NCI-H2227 treated with DMSO at 0.1 percent for 48 hours (cell line): ENCODE measurements around the gene ANKRD60.

Source experiments
- DNase-seq: peaks from one replicate; lab custom pipeline; 2025; lab: John Stamatoyannopoulos, UW

ANKRD60 gene

DNA sequence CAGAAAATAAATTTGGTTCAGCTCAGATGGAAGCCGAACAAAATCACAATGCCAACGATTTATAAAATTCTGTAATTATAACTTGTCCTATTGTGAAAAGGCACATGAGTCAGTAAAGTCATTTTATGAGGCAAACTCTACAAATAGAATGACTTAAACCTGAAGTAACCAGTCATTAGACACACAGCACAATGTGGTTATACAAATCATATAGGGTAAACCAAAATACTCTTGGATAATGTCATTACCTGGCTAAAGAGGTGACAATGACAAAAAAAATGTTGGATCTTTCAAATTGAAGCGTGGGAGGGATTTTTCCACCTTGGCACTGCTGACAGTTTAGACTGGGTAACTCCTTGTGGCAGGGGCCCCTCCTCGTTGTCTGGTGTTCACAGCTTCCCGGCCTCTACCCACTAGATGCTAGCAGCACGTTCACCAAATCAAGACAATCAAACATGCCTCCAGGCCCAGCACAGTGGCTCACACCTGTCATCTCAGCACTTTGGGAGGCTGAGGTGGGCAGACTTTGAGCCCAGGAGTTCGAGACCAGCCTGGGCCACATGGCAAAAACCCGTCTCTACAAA is 5.0 kb downstream of the ANKRD60 start:
- no peak for DNase-seq

DNA sequence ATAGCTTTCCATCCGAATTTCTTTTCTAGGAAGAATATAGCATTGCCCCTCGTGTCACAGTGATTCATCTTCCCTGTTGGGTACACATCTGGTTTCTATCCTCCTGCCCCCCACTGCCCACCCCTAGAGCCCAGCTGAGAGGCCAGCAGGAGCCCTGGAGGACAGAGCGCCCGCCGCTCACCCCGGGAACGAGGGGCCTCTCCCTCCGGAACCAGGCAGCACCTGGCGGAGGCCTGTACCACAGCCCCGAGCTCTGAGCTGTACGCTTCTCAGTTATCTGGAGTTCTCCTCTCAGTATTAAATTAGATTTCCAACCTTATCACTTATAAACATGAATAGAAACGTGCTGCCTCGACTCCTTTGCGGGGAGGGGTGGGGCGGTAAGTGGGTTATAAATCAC is 6.0 kb downstream of the ANKRD60 start:
- DNase-seq = no peak

DNA sequence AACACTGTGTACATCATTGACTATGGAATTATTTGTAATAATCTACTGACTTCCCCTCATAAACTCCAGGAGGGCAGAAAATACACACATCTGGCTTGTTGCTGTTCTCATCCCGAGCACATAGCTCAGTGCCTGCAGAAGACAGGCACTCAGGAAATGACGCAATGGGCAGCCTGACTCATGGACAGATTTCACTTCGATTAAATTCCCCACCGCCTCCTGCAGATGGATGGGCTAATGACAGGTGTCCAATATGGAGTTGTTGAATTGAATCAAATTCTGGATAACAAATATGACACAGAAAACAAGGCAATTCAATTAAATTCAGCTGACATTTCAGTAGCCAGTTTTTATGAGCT is 9.1 kb downstream of the ANKRD60 start:
- DNase-seq = no peak

DNA sequence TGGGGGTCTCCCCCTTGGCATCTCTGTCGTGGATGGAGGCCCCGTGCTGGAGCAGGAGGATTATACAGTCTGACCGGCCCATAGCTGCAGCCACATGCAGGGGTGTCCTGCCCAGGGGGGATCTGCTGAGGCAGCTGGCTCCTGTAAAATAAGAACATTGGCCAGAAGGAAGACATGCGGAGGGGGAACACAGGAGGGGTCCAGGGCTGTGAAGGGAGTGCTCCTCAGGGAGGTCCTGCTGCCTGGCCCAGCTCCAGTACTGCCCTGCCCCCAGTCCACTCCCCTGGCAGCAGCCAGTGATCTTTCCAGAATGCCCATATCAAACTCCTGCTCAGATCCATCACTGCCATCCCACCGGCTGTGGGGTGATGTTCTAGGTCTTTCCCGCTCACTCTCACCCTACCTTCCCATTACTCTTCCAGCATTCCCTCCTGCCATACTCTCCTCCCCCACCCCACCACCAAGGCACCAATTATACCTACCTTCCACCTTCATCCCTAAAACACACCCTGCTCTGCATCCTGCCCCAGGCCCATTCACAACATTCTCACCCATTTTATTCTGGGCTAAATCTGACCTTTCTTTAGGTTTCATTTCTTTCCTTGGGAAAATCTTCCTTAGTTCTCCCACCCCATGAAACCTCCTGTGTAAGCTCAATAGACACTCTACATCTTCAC is 9.7 kb downstream of the ANKRD60 start:
- no peak for DNase-seq

DNA sequence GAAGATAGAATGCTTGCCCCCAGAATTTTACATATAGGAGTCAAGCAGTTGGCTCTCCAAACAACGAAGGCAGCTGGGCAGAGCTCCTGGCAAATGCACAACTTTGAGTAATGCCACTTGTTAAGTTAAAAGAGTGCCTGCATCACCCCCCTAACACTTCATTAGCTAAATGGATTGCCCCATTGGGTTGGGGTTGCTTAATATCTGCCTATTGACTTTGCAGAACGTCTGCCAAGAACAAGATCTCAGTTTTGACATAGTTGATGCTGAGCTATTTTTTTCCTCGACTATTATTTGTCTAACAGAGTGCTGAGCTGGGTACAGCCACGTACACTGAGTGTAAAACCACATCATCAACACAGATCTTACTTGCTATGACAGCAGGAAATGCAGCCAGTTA is 12.1 kb downstream of the ANKRD60 start:
- no peak for DNase-seq

DNA sequence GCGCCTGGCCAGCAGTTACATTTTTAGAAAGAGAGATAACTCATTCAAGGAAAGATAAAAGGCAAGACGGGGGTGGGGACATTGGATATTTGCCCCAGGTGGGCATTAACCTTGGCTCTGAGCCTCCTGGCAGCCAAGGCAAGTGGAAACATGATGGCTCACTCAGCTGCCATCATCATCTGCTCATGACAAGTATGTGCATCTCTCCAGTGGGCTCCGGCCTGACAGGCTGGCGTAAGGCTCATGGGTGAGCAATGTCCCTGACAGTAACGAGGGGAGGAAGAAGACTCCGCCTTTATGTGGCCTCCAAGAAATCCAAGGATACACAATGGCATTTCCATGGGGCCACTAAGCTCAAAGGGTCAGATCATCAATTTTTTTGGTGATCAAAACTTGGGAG is 13.3 kb downstream of the ANKRD60 start:
- no peak for DNase-seq

DNA sequence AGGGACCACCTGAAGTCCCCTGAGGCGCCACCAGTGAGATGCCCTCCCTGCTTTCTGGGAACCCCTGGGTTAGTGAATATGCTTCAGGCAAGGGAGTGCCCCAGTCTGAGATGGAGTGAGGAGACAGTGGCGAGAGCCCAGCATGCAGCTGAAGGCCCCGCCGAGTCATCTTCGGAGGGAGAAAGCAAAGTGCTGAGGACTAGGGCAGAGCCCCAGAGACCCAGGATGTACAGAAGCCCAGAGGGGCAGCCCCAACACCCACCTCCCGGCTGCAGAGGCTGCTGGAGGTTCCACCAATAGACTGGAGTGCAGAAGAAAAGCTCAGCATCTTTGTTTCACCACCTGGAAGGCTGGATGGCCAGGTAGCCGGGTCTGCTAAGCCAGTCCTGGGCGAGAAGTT is 14.1 kb downstream of the ANKRD60 start:
- no peak for DNase-seq

DNA sequence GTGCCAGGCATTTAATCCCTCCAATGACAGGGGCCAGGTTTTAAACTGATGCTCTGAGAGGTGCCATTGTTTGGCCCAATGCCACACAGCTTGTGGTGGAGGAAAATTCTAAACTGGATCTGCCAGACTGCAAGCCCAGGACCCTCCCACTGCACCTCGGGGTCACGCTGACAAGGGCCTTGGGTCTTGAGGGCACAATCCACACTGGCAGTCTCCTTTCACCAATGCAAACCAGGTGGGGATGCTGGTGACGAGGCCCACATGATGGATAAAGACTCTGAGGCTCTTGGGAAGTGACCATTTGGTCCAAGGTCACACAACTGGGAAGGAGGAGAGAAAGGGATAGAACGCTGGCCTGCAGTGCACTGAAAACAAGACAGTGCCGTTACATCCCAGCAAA is 14.7 kb downstream of the ANKRD60 start:
- DNase-seq = no peak

DNA sequence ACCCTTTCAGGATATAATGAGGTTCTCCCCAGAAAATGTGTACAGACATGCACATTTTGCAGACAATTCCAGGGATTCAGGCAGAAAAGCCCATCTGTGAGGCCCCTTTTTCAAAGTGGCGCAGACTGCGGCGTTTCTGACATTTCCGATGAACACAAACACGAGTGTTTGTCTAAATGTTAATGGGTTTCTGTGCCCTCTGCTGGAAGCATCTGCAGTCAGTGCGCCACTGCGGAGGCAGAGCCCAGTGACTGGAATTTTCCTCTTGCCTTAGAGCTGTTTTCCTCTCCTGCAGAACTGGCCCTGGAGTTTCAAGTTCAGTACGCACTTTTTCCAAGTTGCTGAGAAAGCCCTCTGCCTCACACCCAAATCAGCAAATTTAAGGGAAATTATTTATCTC is 15.3 kb downstream of the ANKRD60 start:
- peak; percentile 28 for DNase-seq

DNA sequence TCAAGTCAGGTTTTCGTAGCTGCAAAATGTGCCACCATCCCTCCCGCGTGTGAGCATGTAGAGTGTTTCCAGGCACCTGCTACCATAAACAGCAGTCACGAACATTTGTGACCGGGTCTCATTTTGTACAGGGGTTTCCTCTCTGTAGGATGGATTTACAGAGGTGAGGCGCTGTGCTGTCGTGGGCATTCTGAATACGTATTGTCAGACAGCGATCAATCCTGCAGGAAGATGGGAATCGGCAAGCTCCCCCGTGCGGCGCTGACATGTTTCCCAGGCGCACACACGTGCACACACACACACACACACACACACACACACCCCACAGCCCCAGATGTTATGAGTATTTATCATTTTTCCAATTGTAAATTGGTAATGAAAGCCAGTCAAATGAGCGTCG is 15.8 kb downstream of the ANKRD60 start:
- DNase-seq = peak; percentile 24

DNA sequence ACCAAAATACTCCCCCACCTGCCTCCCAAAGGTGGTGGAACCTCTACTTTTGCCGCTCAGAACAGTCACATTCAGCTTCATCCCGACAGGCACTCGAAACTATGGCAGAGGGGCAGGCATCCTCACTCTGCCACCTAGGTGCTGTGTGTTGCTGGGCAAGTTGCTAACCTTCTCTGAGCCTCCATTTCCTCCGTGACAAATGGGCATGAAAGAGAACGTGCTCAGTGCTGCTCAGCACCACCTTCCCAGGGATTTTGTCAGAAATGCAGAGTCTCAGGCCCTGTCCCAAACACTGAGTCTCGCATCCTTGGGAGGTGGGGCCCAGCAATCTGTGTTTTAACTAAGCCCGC is 18.1 kb downstream of the ANKRD60 start:
- no peak for DNase-seq

DNA sequence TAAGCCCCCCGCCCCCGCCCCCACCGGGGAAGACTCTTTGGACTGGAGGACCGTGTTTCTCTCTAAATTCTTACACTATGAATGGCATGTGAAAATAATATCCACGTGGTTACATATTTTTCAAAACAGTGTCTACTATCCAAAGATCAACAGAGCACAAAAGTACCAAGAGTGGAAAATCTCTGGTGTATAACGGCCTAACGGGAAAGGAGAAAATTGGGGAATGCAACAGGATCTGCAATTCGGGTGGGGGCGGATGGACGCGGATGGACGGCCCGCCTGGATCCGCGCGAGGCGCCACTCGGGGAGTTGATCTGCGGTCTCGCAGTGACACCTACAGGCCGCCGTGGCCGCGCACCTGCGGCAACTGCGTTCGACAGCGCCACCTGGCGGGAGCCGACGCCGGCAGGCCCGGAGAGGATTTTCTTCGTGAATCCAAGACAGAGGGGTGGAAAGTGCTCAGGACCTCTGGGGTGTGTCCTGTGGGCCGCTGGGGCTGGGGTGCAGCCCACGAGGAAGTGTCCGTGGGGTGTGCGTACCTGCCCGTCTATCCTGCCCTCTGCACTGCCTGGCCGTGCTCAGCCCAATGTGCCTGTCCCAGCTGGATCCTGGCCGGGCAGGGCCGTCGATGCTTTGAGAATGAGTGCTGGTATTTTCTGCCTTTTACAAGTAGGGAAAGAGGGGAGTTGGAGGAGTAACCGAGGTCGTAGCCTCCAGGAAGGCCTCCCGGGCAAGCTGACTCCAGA is 18.6 kb downstream of the ANKRD60 start:
- peak; percentile 26 for DNase-seq

DNA sequence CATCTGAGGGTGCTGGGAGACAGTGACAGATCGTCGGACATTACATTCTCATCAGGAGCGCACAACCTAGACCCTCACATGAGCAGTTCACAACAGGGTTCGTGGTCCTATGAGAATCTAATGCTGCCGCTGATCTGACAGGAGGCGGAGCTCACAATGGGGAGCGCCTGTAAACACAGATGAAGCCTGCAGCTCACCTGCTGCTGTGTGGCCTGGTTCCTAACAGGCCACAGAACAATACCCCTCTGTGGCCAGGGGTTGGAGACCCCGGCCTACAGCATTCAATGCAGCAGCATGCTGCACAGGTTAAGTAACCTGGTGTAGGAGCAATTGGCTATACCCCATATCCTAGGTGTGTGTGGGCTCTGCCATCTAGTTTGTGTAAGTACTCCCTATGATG is 19.5 kb downstream of the ANKRD60 start:
- no peak for DNase-seq

DNA sequence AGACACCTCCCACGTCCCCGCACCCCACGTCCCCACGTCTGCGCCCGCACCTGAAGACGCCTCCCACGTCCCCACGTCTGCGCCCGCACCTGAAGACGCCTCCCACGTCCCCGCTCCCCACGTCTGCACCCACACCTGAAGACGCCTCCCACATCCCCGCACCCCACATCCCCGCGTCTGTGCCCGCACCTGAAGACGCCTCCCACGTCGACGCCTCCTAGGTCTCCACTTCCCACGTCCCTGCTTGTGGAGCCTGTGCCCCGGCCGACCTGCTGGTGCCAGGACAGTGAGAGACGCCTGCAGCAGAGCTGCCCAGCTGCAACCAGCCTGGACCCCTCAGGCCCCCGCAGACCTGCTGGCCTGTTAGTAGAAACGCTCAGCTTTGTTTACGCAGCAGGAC is 22.6 kb downstream of the ANKRD60 start:
- no peak for DNase-seq

DNA sequence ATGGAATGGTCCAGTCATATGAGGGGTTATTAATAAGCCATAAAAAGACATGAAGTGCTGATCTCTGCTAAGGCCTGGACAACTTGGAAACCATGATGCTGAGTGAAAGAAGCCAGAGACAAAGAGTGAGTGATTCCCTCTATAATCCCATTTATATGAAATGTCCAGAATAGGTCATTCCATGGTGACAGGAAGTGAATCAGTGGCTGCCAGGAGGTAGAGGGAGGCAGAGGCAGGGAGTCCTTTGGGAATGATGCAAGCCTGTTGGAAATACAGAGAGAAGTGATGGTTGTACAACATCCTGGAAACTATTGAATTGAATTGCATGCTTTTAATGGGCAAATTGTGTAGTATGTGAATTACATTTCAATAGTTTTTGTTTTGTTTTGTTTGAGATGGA is 26.4 kb downstream of the ANKRD60 start:
- no peak for DNase-seq

DNA sequence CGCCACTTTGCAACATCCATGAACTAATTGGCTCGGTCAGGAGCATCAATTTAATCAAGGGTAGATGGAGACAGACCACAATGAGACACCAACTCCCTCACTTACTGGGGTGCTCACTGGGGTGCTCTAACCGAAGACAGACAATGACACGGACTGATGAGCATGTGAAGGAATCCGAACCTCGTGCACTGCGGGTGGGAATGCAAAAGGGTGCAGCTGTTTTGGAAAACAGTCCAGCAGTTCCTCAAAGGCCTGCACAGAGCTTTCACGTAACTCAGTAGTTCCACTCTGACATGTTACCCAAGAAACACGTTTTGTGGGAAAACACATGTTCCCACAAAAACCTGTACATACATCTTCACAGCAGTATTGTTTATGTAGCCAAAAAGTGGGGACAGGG is 26.8 kb downstream of the ANKRD60 start:
- no peak for DNase-seq

DNA sequence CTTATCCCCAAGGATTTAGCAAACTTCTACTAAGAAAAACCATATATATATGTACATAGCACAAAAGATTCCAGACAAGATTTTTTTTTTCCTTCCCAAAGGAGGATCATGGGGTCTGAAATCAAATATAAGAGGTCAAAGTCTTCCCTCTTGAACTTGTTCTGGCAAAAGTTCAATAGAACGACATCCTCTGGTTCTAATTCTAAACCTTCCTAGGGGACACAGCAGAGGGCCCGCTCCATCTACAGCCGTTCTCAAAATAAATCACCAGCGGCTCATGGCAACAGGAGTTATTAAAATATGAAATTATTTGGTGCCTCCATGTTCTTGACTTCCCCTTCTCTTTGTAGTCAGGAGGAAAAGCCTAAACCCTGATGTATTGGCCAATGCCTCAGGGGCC is 29.0 kb downstream of the ANKRD60 start:
- DNase-seq = no peak

DNA sequence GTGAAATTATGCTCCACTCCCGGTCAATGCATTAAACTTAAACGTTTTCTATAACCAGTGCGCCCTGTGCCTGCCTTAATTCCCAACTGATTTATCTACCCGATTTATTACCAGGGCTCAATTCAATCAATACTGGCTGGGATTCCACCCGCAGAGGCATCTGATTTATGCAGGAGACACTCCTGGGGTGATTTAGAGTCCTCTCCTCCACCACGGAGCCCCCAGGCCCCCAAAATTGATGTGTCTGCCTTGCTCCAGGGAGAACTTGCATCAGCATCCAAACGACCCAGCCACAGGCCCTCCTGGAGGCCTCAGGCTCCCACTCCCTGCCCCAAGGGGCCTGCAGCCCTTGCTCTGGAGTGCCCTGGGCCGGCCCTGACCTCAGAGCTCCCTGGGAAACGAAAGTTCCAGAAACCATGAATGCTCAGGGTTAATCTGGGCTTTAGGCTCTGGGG is 29.5 kb downstream of the ANKRD60 start:
- no peak for DNase-seq

DNA sequence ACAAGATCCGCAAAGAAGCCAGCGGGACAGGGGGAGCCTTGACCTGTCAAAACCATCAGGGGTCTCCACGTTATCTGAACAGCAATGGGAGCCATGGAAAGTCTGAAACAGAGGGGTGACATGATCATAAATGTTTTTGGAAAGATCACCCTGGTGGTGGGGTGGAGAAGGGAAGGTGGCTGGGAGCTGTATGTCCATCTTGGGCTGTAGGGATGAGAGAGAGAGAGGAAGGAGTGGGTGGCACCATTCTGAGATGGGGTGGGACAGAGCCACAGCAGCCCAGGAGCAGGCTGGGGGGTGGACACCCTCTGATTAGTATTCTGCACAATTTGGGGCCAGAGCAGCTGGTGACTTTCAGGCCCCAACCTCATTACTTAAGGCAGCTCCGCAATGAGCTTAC is 30.1 kb downstream of the ANKRD60 start:
- DNase-seq = no peak

DNA sequence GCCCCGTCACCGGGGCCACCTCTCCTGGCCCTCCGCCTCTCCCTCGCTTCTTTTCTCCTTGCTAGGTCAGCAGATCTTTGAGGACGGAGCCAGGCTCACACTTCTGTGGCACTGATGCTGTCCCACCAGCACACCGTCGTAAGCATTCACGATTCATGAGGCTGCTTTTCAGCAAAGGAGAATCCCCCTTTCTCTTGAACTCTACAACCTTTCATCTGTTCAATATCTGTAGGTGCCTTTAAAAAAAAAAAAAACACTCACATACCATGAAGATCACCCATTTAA is 31.3 kb downstream of the ANKRD60 start:
- DNase-seq = no peak

DNA sequence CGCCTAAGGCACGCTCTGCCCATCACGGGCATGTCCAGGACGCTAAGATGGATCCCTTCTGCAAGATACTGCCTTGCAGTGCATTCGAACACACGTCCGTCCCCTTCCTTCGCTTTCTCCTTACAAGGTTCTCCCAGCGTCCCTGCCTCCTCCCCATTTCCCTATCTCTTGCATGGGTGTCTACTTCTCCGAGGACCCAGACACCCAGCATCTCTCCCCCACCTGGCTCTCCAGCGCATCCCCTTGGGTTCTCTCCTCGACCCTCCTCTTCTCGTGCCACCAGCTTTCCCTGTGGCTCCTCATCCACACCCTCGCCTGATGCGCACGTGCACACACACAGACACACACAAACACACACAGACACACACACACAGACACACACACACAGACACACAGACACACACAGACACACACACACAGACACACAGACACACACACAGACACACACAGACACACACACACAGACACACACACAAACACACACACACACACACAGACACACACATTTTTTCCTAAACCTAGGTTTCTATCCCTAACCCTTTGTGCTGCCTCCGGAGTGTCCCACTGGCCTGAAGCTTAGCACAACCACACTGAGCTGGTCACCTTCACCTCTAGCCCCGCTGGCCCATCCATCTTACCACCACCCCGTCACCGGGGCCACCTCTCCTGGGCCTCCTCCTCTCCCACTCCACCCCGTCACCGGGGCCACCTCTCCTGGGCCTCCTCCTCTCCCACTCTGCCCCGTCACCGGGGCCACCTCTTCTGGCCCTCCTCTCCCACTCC is 31.9 kb downstream of the ANKRD60 start:
- no peak for DNase-seq

DNA sequence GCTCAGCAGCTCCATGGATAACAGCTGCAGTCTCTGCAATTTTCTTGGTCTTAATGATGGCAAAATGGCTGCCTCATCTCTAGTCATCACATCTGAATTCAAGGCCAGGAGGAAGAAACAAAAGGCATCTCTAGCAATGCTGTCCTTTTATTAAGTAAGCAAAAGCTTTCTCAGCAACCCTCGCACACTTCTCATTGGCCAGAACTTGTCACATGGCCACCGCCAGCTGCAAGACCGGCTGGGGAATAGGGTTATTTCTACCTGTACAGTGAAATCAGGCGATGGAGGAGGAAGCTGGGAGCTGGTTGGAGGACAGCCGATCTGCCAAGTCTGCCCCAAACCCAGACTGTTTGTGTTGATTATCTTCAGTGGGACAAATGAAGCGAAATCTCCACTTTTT is 33.4 kb downstream of the ANKRD60 start:
- DNase-seq = no peak

DNA sequence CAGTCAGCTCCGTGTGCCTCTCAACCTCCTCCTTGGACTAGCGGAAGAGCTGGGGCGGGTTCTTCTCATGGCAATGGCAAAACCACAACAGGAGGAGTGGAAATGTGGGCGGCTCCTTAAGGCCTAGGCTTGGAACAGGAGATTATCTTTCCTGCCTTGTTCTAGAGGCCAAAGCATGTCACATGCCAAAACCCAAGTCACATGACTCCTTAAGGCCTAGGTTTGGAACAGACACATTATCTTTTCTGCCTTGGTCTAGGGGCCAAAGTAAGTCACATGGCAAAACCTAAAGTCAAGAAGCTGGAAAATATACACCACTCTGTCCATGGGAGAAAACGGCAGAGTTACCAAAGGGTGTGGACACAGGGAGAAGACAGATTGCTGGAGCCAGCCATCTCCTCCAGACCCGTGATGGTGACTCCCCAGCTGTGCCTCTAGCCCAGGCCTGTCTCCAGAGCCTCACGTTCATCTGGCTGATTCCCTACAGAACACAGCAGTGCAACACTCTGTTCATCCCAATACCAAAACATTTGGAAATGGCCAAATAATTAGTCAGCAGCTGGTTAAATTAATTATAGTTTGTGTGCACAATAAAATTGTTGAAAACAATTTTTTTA is 34.2 kb downstream of the ANKRD60 start:
- no peak for DNase-seq
